Neural cell (in vitro differentiated cells): ENCODE measurements around the gene TMEM135.

Source experiments
- CTCF ChIP-seq: fragments of 450-650 bp; IDR thresholded peaks from 2 replicates; pipeline ENCODE4 v1.5.1; 2014; ENCODE audit warnings: antibody characterized with exemption, mild to moderate bottlenecking, moderate library complexity; ENCODE audit not compliant: poor library complexity, severe bottlenecking
- EP300 ChIP-seq: fragments of 450-650 bp; conservative IDR thresholded peaks from 2 replicates; pipeline ENCODE4 v1.6.1; 2014; ENCODE audit warnings: antibody characterized with exemption, mild to moderate bottlenecking, moderate library complexity; ENCODE audit not compliant: poor library complexity, severe bottlenecking
- EZH2 ChIP-seq: fragments of 200-600, 300-800 bp; shearing (Covaris generic), sonication (generic); IDR thresholded peaks from 2 replicates; pipeline ENCODE4 v1.6.1; 2014; ENCODE audit warnings: antibody characterized with exemption, low read length, borderline replicate concordance, mild to moderate bottlenecking; ENCODE audit not compliant: insufficient read depth, poor library complexity, severe bottlenecking
- MXI1 ChIP-seq: fragments of 450-650 bp; conservative IDR thresholded peaks from 2 replicates; pipeline ENCODE4 v1.6.1; 2014; ENCODE audit warnings: antibody characterized with exemption, mild to moderate bottlenecking; ENCODE audit not compliant: poor library complexity, severe bottlenecking
- POLR2AphosphoS5 ChIP-seq: IDR thresholded peaks from 2 replicates; pipeline ENCODE4 v1.6.1; 2012
- RAD21 ChIP-seq: fragments of 450-650 bp; conservative IDR thresholded peaks from 2 replicates; pipeline ENCODE4 v1.6.1; 2014; ENCODE audit warnings: antibody characterized with exemption, mild to moderate bottlenecking, moderate library complexity
- REST ChIP-seq: IDR thresholded peaks from 2 replicates; pipeline ENCODE4 v1.6.1; 2012; ENCODE audit warnings: borderline replicate concordance
- SMC3 ChIP-seq: fragments of 450-650 bp; conservative IDR thresholded peaks from 2 replicates; pipeline ENCODE4 v1.6.1; 2014; ENCODE audit warnings: antibody characterized with exemption, mild to moderate bottlenecking, moderate library complexity; ENCODE audit not compliant: poor library complexity
- TAF1 ChIP-seq: IDR thresholded peaks from 2 replicates; pipeline ENCODE4 v1.6.1; 2012; ENCODE audit warnings: low read depth

- no peak for TF ChIP-seq CTCF
- no peak for TF ChIP-seq EP300
- TF ChIP-seq POLR2AphosphoS5: no peak
- TF ChIP-seq REST: no peak
- TF ChIP-seq RAD21: no peak
- TF ChIP-seq EZH2: no peak
- TF ChIP-seq TAF1: no peak
- TF ChIP-seq MXI1: no peak
- no peak for TF ChIP-seq SMC3
These were observed 266.7 kb downstream of the TMEM135 start for GRCh38 chr11:87304412-87304811.
